Natural killer cell (primary cell): ENCODE results near the gene TCIRG1. TPM values are rescaled to one million over a fixed set of nuclear protein-coding genes. Genes with fewer than 3 reads are reported as not detected.
A peak's percentile ranks its signal among the peaks of the same experiment; 100 is the strongest.

Source experiments
- ATAC-seq, 3 donors: fragments of 150-1000 bp in 2 of 3; fragments of 200-7000 bp in 1 of 3; cut with Tn5 transposase; 1 replicate in 1 of 3; 2 replicates in 2 of 3; pipeline ENCODE4 v1.10.0; 2021; ENCODE audit warnings: mild to moderate bottlenecking in 2 of 3, moderate library complexity in 2 of 3
- DNase-seq, 2 donors: peaks; one replicate each; pipeline versions ENCODE4 v3.0.0 to v3.0.0-alpha.2; 2013 to 2021; ENCODE audit warnings: mixed read lengths in 1 of 2
- H3K27ac ChIP-seq: one replicate; pipeline ENCODE4 v1.5.1; 2013; ENCODE audit warnings: mild to moderate bottlenecking, low read length
- H3K27me3 ChIP-seq: one replicate; pipeline ENCODE4 v1.6.1; 2013; ENCODE audit warnings: low read length; ENCODE audit not compliant: control insufficient read depth, insufficient read depth
- H3K36me3 ChIP-seq: one replicate; pipeline ENCODE4 v1.6.1; 2013; ENCODE audit warnings: low read length; ENCODE audit not compliant: control insufficient read depth, insufficient read depth
- H3K4me1 ChIP-seq: one replicate; pipeline ENCODE4 v1.6.1; 2013; ENCODE audit warnings: low read length; ENCODE audit not compliant: control insufficient read depth, insufficient read depth
- H3K4me3 ChIP-seq: one replicate; pipeline ENCODE4 v1.5.1; 2013; ENCODE audit warnings: low read length
- H3K9me3 ChIP-seq: one replicate; pipeline ENCODE4 v1.6.1; 2013; ENCODE audit warnings: low read length; ENCODE audit not compliant: control insufficient read depth, insufficient read depth
- H3K27ac Mint-ChIP-seq, 2 donors: one replicate each; pipeline ENCODE4 v1.8.0; 2022; ENCODE audit warnings: mild to moderate bottlenecking in 2 of 2, mixed read lengths in 2 of 2, moderate library complexity in 1 of 2
- H3K27me3 Mint-ChIP-seq, 2 donors: one replicate each; pipeline ENCODE4 v1.8.0; 2022; ENCODE audit warnings: low read depth in 2 of 2, mixed read lengths in 2 of 2
- H3K36me3 Mint-ChIP-seq: one replicate; pipeline ENCODE4 v1.8.0; 2022; ENCODE audit warnings: mixed read lengths
- H3K4me1 Mint-ChIP-seq, 2 donors: one replicate each; pipeline ENCODE4 v1.8.0; 2022; ENCODE audit warnings: mixed read lengths in 2 of 2
- H3K4me3 Mint-ChIP-seq: one replicate; pipeline ENCODE4 v1.8.0; 2022; ENCODE audit warnings: mild to moderate bottlenecking, moderate library complexity, mixed read lengths
- H3K9me3 Mint-ChIP-seq, 2 donors: one replicate each; pipeline ENCODE4 v1.8.0; 2022; ENCODE audit warnings: mixed read lengths in 2 of 2
- CTCF ChIP-seq: fragments of 200-600 bp; IDR thresholded peaks from one replicate; pipeline ENCODE4 v1.8.0; 2022; ENCODE audit warnings: antibody characterized with exemption
- WGBS: methylation state at CpG from one replicate; pipeline ENCODE4 v1.1.7; 2013; ENCODE audit warnings: missing lambda C conversion rate; ENCODE audit not compliant: insufficient coverage; 5-methylcytosine and 5-hydroxymethylcytosine counted together
- intact Hi-C: fragments of 100-400 bp; cut with micrococcal nuclease; formaldehyde crosslinking; loops from one replicate; pipeline ENCODE4 v1.14.2; 2022
- total RNA-seq, 4 donors: library from RNA; stranded (reverse); fragments of 120-200 nt in 1 of 4; gene quantifications; one replicate each; pipeline versions ENCODE4 v1.2.3 to v1.2.4, GENCODE V29; 2013 to 2022

The TCIRG1 gene
- total RNA-seq, 3 donors from 2014 or later (not counting 1 experiment from before 2014, with no cell fraction given) = 438 to 480 (median 465) TPM

GRCh38 chr11:68038226-68038717 lies 553 bp upstream of the TCIRG1 start:
- 54% methylated on average over 13 of the region's 13 CpGs for WGBS
- Mint-ChIP-seq H3K9me3 (no peaks in the 10 kb centered on the region), H3K36me3 (no peaks in the 10 kb centered on the region), H3K4me1 (peaks cover 31 to 46% of the 10 kb centered on the region in 2 donors), H3K4me3 (peak overlapping the region; percentile 50), H3K27ac (peak overlapping the region; percentile 97 to 99), H3K27me3 (no peaks in the 10 kb centered on the region)
- Histone ChIP-seq H3K27ac (peak overlapping the region; percentile 94), H3K36me3 (peaks cover 27% of the 10 kb centered on the region), H3K4me1 (peaks cover 74% of the 10 kb centered on the region), H3K9me3 (no peaks in the 10 kb centered on the region), H3K27me3 (no peaks in the 10 kb centered on the region), H3K4me3 (peak overlapping the region; percentile 84)
- no peak for TF ChIP-seq CTCF
- DNase-seq = no peak
- intact Hi-C loops = no loop called here
- no peak for ATAC-seq

GRCh38 chr11:68039526-68040086 lies 781 bp downstream of the TCIRG1 start:
- ATAC-seq = peak in 1 of 3 donors; percentile 5
- H3K36me3 ChIP-seq = peaks cover 27% of the 10 kb centered on the region
- Mint-ChIP-seq H3K36me3 (no peaks in the 10 kb centered on the region), H3K4me1 (peaks cover 31 to 46% of the 10 kb centered on the region in 2 donors), H3K4me3 (peak overlapping the region; percentile 91), H3K27me3 (no peaks in the 10 kb centered on the region), H3K9me3 (no peaks in the 10 kb centered on the region), H3K27ac (peak overlapping the region; percentile 97 to 99)
- intact Hi-C loops = loop anchor here (1.0 kb wide), 1 partner anchor 9 kb away; the partner anchor contains the start of gene NDUFS8
- H3K27me3 ChIP-seq = no peaks in the 10 kb centered on the region
- peak in 1 of 2 donors; percentile 38 for DNase-seq
- WGBS = 12% methylated on average over 9 of the region's 10 CpGs
- H3K4me1 ChIP-seq = peaks cover 74% of the 10 kb centered on the region
- peak overlapping the region; percentile 94 for H3K27ac ChIP-seq
- TF ChIP-seq CTCF = no peak
- peak overlapping the region; percentile 84 for H3K4me3 ChIP-seq
- no peaks in the 10 kb centered on the region for H3K9me3 ChIP-seq

- WGBS = under 1% methylated on average over 21 of the region's 22 CpGs
- peak overlapping the region; percentile 84 for H3K4me3 ChIP-seq
Observed at GRCh38 chr11:68040101-68040956, 1.5 kb downstream of the TCIRG1 start.

More at GRCh38 chr11:68040101-68040956, 1.5 kb downstream of the TCIRG1 start:
- peak overlapping the region; percentile 91 for H3K4me3 Mint-ChIP-seq
- H3K27ac ChIP-seq = peak overlapping the region; percentile 94
- peak overlapping the region; percentile 97 to 99 for H3K27ac Mint-ChIP-seq
- intact Hi-C loops = loop anchor here (1.0 kb wide), 1 partner anchor 10 kb away; the partner anchor contains the start of gene NDUFS8
- peaks cover 31 to 46% of the 10 kb centered on the region in 2 donors for H3K4me1 Mint-ChIP-seq
- peaks cover 34% of the 10 kb centered on the region for H3K36me3 ChIP-seq
- H3K9me3 Mint-ChIP-seq = no peaks in the 10 kb centered on the region
- H3K4me1 ChIP-seq = peaks cover 68% of the 10 kb centered on the region
- H3K27me3 Mint-ChIP-seq = no peaks in the 10 kb centered on the region
- ATAC-seq = peak; percentile 54 to 68 (median 63)
- DNase-seq = peak; percentile 52 to 70
- H3K27me3 ChIP-seq = no peaks in the 10 kb centered on the region
- no peaks in the 10 kb centered on the region for H3K36me3 Mint-ChIP-seq
- H3K9me3 ChIP-seq = no peaks in the 10 kb centered on the region
- no peak for TF ChIP-seq CTCF
